NCI-H2107 treated with DMSO at 0.1 percent for 48 hours (cell line): ENCODE measurements around the gene NBEAL2.

ENCODE experiments used
- DNase-seq: peaks from one replicate; lab custom pipeline; 2025; ENCODE audit not compliant: unreplicated experiment; lab: John Stamatoyannopoulos, UW

The NBEAL2 gene

DNA sequence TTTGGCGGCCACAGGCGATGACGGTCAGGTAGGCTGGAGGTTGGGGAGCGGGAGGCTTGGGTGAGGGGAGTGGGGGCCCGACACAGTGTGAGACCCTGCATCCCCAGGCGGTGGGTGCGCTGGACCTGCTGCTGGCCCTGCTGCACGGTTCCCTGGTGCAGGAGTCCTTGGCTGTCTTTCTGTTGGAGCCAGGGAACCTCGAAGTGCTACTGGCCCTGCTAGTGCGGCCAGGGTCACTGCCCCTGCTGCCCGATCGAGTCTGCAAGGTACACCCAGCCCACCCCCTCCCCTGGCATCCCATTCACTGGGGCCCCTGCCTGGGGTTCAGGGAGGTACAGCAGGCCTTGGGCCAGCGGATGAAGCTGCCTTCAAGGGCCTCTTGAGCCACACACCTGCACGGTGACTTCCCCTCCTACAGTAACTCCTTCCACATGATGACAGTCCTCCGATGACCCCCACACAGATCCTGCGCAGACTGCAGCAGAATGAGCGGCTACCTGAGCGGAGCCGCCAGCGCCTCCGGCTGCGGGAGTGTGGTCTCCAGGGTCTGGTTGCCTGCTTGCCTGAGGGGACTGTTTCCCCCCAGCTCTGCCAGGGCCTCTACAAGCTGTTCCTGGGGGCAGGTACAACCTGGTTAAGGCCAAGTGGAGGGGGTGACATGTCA, 19.5 kb downstream of the NBEAL2 start:
- DNase-seq: no peak

DNA sequence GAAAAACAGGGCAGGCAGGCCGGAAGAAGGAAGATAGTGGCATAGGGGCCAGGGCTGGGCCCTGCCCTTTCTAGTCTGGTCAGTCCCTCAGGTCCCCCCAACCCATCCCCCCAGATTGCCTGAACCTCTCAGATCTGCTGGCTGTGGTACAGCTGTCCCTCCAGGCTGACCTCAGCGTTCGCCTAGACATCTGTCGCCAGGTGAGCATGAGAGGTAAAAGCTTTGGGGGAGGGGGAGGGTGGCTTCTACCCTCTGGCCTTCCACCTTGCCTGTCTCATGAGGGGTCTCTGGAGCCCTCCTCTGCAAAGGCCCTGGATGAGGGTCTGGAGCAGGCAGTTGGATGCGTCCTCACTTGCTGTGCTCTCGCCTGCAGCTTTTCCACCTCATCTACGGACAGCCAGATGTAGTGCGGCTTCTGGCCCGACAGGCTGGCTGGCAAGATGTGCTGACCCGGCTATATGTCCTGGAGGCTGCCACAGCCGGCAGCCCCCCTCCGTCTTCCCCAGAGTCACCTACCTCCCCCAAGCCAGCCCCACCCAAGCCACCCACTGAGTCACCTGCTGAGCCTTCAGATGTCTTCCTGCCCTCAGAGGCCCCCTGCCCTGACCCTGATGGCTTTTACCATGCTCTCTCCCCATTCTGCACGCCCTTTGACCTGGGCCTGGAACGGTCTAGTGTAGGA, 20.2 kb downstream of the NBEAL2 start:
- no peak for DNase-seq

DNA sequence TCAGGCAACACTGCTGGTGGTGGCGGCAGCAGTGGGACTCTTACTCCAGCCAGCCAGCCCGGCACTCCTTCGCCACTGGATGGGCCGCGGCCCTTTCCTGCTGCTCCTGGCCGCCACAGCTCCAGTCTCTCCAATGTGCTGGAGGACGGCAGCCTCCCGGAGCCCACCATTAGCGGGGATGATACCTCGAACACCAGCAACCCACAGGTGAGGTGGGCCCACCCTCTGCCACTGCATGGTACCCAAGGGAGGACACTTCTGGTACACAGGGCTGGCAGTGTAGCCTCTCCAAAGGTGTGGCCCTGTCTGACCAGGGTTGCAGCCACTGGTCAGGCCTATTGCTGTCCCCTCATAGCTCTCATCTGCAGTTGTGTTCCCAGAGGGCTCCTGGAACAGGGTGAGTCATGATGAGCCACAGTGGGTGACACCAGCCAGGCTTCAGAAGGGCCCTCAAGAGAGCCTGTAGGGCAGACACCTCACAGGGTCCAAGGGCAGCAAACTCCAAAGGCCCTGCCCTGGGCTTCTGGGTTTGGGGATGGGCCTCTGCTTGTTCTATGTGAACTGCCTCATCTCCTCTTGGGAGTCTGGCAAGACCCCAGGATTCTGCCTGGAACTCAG, 20.8 kb downstream of the NBEAL2 start:
- DNase-seq: no peak

DNA sequence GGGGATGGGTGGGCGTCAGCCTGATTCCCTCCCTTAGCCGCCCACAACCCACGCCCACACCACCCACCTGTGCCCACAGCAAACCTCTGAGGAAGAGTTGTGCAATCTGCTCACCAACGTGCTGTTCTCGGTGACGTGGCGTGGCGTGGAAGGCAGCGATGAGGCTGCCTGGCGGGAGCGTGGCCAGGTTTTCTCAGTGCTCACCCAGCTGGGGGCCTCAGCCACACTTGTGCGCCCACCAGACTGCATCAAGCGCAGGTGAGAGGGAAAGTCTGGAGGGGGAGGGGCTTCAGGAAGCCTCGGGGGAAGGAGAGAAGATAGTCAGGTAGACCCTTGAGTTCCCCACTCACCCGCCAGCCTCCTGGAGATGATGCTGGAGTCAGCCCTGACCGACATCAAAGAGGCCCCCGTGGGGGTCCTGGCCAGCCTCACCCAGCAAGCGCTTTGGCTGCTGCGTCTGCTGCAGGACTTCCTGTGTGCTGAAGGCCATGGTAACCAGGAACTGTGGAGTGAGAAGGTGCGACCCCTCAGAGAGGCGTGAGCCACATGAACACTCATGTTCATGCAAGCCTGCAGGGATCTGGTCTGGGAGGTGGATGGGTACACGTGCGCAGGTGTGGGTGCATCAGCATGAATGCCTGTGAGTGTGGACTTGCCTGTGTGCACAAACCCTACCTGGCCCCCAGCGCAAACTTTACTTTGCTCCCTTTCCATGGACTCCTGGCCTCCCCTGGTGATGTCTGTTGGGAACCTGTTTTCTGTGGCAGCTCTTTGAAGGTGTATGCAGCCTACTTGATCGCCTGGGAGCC, 21.7 kb downstream of the NBEAL2 start:
- DNase-seq: no peak

DNA sequence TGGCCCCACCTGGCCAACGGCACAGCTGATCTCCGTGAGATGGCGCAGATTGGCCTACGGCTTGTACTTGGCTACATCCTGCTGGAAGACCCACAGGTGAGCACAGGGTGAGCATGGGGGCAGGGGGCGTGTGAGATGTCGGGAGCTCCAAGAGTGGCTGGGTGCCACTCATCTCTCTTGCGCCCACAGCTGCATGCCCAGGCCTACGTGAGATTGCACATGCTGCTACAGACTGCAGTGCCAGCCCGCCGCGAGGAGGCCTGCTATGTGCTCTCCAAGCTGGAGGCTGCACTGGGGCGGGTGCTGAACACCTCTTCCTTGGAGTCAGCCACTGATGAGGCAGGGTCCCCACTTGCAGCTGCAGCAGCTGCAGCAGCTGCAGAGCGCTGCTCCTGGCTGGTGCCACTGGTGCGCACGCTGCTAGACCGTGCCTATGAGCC, 22.3 kb downstream of the NBEAL2 start:
- no peak for DNase-seq

DNA sequence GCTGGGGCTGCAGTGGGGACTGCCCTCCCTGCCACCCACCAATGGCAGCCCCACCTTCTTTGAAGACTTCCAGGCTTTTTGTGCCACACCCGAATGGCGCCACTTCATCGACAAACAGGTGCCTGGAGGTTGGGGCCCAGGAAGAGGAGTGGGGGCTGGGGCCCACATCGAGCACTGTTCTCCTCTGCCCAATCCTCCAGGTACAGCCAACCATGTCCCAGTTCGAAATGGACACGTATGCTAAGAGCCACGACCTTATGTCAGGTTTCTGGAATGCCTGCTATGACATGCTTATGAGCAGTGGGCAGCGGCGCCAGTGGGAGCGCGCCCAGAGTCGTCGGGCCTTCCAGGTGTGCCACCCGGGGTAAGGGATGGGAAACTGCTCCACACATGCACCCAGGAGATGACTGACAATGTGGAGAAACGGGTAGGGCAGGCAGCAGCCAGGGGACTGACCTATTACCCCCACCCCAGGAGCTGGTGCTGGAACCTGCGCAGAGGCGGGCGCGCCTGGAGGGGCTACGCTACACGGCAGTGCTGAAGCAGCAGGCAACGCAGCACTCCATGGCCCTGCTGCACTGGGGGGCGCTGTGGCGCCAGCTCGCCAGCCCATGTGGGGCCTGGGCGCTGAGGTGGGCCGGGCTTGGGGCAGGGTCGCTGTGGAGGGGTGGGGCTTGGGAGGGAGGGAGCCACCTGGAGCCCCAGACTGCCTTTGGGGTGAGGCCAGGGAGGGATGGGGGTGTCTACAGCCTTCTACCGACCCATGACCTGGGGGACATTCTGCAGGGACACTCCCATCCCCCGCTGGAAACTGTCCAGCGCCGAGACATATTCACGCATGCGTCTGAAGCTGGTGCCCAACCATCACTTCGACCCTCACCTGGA, 22.9 kb downstream of the NBEAL2 start:
- no peak for DNase-seq

DNA sequence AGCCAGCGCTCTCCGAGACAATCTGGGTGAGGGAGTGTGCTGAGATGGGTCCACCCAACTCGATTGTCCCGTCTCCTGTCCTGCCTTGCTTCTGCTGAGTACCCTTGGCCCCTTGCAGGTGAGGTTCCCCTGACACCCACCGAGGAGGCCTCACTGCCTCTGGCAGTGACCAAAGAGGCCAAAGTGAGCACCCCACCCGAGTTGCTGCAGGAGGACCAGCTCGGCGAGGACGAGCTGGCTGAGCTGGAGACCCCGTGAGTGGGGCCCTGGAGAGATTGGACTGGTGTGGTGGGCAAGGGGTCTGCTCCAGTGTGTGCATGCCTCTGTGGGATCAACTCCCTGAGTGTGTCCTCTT, 23.6 kb downstream of the NBEAL2 start:
- no peak for DNase-seq

DNA sequence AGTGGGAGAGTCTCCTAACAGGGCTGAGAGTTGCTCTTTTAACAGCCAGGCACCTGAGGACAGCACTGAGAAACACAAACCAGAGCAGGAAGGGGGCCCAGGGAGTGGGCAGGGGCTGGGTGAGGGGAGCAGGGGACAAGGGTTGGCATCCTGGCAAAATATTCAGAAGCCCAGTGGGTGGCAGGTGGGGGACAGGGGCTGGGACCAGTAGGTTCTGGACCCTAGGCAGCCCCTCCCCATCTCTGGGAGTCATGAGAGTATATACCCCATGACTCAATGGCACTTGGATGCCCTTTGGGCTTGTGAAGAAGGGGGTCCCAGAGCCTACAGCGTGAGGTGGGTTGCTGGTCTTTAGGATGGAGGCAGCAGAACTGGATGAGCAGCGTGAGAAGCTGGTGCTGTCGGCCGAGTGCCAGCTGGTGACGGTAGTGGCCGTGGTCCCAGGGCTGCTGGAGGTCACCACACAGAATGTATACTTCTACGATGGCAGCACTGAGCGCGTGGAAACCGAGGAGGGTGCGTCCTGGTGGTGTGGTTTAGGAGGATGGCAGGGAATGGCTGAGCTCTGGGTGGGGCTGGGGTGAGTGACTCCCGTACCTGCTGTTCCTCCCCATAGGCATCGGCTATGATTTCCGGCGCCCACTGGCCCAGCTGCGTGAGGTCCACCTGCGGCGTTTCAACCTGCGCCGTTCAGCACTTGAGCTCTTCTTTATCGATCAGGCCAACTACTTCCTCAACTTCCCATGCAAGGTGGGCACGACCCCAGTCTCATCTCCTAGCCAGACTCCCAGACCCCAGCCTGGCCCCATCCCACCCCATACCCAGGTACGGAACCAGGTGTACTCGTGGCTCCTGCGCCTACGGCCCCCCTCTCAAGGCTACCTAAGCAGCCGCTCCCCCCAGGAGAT, 24.2 kb downstream of the NBEAL2 start:
- no peak for DNase-seq

DNA sequence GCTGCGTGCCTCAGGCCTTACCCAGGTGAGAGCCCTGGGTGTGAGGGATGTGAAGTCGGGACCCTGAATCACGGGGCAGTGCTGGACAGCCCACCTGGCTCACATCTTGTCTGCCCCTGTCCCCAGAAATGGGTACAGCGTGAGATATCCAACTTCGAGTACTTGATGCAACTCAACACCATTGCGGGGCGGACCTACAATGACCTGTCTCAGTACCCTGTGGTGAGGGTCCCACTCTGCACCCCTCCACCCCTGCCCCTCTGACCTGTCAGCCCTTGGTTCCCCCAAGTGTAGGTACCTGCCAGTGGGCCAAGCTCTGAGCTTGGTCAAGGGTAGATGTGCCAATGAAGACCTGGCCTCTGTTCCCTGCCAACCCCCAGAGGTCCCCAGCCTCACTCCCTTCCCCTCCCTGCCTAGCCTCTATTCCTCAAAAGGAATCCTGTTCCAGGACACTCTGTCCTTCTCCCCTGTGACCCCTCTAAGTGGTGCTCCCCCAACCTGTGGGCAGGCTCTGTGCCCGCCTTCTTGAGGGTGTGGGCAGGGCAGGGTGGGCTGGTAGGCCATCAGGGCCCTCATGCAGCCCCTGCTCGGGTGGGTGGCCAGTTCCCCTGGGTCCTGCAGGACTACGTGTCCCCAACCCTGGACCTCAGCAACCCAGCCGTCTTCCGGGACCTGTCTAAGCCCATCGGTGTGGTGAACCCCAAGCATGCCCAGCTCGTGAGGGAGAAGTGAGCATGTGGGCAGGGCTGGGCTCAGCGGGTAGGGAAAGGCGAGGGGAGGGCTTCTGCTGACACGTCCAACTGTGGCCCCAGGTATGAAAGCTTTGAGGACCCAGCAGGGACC, 25.1 kb downstream of the NBEAL2 start:
- no peak for DNase-seq

DNA sequence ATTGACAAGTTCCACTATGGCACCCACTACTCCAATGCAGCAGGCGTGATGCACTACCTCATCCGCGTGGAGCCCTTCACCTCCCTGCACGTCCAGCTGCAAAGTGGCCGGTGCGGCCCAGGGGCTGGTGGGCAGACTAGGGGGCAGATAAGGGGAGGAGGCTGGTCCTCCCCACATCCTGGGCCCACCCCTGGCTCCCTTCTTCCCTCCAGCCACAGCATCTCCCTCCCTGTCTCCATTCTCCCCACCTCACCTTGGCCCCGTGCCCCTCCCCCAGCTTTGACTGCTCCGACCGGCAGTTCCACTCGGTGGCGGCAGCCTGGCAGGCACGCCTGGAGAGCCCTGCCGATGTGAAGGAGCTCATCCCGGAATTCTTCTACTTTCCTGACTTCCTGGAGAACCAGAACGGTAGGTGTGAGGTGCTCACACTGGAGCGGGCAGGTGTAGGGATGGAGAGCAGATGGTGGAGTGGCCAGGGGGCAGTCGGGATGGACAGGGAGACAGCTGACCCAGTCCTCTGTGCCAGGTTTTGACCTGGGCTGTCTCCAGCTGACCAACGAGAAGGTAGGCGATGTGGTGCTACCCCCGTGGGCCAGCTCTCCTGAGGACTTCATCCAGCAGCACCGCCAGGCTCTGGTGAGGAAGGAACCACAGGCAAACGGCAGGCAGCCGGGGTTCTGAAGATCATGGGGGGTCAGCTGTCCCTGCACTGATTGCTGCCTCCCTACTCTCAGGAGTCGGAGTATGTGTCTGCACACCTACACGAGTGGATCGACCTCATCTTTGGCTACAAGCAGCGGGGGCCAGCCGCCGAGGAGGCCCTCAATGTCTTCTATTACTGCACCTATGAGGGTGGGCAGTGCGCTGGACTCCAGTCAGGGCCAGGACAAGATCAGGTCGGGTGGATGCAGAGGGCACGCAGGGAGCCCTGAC, 26.0 kb downstream of the NBEAL2 start:
- DNase-seq: no peak

DNA sequence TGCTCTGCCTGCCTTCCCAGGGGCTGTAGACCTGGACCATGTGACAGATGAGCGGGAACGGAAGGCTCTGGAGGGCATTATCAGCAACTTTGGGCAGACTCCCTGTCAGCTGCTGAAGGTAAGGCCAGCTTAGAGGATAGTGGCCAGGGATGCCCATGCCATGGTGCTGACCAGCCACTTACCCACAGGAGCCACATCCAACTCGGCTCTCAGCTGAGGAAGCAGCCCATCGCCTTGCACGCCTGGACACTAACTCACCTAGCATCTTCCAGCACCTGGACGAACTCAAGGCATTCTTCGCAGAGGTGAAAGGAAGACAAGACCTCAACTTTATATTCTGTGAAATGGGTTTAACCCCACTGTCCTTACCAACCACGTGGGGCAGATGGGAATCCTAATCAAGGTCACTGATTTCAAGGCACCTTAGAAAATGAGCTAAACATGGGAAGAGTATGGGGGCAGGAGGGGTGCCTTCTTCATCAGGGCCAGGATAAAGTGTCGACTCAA, 26.7 kb downstream of the NBEAL2 start:
- DNase-seq: no peak

DNA sequence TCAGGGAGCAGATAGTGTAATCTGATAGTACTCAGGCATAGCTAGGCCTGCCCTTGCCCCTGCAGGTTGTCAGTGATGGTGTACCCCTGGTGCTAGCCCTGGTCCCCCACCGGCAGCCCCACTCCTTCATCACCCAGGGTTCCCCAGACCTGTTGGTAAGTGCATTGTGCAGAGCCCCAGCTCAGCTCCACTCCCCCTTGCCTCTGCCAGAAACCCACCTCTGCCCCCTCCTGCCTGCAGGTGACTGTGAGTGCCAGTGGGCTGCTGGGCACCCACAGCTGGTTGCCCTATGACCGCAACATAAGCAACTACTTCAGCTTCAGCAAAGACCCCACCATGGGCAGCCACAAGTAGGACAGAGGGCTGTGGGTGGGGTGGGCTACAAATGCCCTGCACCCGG, 27.5 kb downstream of the NBEAL2 start:
- DNase-seq: no peak

DNA sequence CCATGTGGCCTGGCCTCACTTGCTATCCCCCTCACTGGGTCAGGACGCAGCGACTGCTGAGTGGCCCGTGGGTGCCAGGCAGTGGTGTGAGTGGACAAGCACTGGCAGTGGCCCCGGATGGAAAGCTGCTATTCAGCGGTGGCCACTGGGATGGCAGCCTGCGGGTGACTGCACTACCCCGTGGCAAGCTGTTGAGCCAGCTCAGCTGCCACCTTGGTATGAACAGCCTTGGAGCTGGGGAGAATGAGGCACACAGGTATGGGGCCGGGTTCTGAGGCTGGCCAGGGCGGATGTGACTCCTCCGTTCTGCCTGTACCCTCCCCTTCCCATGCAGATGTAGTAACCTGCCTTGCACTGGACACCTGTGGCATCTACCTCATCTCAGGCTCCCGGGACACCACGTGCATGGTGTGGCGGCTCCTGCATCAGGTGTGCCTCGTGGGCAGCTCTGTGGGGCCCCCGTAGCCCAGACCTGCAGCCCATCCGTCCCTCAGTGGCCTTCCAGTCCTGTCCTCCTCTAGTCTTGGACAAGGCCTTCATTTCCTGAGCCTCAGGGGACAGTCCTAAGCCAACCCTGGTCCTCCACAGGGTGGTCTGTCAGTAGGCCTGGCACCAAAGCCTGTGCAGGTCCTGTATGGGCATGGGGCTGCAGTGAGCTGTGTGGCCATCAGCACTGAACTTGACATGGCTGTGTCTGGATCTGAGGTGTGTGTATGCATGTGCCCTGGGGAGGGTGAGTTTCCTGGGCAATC, 28.2 kb downstream of the NBEAL2 start:
- DNase-seq: no peak

DNA sequence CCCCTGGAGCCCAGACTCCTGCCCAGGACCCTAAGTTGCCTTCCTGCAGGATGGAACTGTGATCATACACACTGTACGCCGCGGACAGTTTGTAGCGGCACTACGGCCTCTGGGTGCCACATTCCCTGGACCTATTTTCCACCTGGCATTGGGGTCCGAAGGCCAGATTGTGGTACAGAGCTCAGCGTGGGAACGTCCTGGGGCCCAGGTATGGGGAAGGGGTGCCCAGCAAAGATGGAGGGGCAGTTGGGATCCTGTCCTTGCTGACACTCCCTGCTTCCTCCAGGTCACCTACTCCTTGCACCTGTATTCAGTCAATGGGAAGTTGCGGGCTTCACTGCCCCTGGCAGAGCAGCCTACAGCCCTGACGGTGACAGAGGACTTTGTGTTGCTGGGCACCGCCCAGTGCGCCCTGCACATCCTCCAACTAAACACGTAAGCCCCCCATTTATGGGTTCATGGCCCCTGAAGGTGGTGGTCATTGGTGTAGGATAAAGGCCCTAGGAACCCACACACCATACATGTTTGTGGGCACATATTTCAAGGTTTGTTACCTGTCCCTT, 28.8 kb downstream of the NBEAL2 start:
- DNase-seq: no peak

DNA sequence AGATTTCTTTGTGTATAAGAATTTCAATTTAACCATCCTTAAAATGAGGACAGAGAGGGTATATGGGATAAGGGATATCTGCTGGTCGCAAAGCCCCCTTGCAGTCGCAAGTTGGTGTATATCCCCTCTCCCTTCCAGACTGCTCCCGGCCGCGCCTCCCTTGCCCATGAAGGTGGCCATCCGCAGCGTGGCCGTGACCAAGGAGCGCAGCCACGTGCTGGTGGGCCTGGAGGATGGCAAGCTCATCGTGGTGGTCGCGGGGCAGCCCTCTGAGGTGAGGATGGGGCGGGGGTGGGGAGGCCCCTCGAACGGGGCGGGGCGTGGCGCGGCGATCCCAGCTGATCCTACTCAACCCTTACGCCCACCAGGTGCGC, 29.4 kb downstream of the NBEAL2 start:
- DNase-seq: no peak
